HG03097 (cell line): ENCODE results near the gene RABEP2.
"Not testable (repeated sequence)": the region's sequence is repeated elsewhere in the genome, so short reads cannot be mapped to it uniquely, and the experiment has no call there.

ENCODE experiments used
- ATAC-seq: cut with Tn5 transposase; IDR thresholded peaks from one replicate; pipeline ENCODE4 v1.9.1; 2021; ENCODE audit not compliant: unreplicated experiment, low FRiP score

Gene RABEP2

DNA sequence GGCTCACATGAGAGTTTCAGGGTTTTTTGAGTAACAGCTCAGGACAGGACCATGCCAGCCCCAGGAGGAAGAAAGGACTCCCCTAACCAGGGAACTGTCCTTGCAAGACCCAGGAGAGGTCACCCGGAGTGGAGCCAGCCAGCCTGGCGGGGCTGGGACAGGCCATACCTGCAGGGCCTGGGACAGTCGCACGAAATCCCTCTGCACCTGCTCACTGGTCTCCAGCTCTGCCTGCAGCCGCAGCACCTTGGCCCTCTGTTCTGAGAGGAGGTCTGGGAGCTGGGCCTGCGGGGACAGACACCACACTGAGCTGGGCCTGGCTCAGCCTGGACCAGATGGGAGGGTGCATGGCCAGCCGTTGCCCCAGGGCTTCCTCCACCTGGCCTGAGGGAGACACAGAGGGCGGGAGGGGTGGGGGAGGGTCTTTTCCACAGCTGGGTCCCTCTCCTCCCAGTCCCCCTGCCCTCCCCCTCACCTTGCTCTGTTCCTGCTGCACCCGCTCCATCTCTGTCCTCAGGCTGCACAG is 19.7 kb downstream of the RABEP2 start:
- ATAC-seq: no peak

DNA sequence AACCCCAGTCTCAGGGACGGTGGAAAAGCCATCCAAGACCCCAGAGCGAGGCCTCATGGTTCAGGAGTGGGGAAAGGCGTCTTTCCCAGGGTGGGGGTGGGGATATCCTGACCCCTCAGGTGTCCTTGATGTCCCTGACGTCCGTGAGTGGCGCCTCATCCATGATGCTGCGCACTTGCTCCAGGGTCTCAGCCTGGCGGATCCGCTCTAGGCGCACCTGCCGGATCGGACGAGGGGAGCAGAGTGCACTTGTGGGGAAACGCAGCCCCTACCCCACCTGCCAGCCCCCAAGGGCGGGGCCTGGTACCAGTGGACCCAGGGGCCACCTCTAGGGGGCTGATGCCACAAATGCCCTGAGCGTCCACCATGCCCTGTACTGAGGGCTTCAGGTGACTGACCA is 20.2 kb downstream of the RABEP2 start:
- ATAC-seq: no peak

DNA sequence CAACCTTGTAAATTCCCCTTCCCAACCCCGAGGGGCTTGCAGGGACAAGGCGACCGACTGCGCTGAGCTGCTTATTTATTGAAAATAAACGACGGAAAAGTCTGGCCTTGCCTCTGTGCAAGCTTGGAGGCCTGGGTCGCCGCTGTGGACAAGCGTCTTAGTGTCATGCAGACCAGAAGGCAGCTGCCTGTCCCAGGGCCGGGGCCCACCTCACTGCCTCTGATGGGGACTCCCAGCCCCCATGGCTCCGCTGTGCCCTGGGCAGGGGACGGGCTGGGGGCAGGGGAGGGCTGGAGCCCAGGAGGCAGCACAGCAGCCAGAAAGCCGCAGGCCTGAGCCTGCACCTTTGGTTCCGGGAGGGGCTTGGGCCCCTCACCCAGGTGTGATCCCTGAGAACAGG is 20.7 kb downstream of the RABEP2 start:
- ATAC-seq: no peak

DNA sequence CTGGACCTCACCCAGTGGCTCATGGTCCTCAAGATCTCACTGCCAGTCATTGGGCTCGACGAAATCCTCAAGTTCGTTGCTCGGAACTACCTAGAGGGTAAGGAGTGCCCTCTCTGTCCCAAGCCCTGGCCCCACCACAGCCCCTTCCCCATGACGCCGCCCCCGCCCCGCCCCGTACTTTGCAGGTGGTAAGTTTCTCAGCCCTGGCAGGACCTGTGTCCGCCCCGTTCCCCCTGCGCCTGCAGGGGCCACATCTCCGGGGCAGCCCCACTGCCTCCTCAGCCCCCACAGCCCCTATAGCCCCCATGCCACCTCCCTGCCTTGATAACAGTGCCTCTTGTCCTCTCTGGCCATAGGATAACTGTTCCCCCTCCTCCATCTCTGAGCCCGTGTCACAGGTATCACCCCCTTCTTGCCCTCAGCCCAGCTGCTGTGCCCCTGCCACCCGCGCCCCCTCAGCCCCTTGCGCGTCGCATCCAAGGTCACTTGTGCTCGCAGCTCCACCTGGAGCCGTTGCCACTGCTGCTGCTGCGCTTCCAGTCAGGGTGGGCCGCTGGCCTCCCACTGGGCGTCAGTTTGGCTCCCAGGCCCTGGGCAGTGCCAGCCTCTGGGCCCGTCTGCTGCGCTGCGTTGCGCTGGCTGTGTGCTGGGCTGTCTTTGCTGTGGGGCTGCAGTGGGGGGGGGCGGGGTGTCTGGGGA is 21.5 kb downstream of the RABEP2 start:
- no peak for ATAC-seq

DNA sequence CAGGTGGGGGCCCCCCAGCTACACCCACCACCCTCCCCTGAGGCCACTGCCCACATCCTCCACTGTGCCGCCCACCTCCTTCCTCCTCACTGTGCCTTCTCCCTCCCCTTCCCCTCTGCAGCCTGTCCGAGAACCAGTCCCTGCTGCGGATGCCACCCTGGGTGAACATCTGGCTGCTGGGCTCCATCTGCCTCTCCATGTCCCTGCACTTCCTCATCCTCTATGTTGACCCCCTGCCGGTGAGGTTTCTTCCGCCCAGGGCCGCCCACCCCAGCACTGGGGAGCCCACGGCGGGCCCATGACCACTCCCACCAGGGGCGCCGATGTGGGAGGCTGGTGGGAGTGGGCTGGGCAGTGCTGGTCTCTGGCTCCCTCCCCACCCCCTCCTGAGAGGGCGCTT is 22.1 kb downstream of the RABEP2 start:
- no peak for ATAC-seq

DNA sequence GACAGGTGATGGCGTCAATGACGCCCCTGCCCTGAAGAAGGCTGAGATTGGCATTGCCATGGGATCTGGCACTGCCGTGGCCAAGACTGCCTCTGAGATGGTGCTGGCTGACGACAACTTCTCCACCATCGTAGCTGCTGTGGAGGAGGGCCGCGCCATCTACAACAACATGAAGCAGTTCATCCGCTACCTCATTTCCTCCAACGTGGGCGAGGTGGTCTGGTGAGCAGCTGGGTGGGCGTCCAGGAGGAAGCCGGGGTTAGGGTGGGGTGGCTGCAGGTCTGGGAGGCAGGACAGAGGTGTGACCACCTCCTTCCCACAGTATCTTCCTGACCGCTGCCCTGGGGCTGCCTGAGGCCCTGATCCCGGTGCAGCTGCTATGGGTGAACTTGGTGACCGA is 23.2 kb downstream of the RABEP2 start:
- no peak for ATAC-seq

GRCh38 chr16:28900601-28901000 is 24.4 kb downstream of the RABEP2 start:
- ATAC-seq: no peak

DNA sequence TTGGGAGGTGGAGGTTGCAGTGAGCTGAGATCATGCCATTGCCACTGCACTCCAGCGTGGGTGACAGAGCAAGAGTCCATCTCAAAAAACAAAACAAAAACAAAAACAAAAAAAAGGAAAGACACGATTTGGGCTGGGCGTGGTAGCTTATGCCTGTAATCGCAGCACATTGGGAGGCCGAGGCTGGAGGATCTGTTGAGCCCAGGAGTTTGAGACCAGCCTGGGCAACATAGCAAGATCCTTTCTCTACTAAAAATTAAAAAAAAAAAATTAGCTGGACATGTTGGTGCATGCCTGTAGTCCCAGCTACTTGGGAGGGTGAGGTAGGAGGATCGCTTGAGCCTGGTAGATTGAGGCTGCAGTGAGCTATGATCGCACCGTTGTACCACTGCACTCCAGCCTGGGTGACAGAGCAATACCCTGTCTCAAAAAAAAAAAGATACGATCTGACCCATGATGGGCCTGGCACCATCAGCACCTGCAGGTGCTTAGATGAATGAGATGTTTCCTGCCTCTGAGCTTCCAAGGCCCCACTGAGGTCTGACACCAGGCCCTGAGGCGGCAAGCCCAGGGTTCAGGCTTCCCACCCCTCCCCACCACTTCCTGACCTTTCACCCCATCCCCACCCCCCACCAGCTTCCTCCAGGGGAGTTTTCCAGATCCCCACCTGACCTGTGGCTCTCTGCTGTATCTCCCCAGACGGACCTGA is 25.0 kb downstream of the RABEP2 start:
- ATAC-seq: no peak

DNA sequence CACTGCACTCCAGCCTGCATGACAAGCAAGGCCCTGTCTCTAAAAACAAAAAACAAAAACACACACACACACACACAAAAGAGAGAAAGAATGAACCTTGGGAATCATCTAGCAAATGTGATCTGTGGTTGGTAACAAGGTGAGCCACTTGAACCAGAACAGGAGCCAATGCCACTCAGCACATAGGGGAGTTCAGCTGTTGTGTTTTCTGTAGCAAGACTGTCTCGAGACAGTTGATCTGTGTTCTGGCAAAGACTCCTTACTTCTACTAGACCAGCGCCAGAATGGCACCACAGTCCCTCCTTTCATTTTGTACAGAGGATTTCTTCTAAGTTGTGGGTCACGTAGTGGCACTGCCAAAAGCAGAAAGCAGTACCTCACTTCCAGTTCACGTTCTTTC is 26.1 kb downstream of the RABEP2 start:
- no peak for ATAC-seq

- no peak for ATAC-seq
Measured at GRCh38 chr16:28898266-28898665, 26.8 kb downstream of the RABEP2 start.

- no peak for ATAC-seq
Measured at GRCh38 chr16:28897826-28898225, 27.2 kb downstream of the RABEP2 start.

- ATAC-seq: no peak
Measured at GRCh38 chr16:28895609-28896008, 29.4 kb downstream of the RABEP2 start.

DNA sequence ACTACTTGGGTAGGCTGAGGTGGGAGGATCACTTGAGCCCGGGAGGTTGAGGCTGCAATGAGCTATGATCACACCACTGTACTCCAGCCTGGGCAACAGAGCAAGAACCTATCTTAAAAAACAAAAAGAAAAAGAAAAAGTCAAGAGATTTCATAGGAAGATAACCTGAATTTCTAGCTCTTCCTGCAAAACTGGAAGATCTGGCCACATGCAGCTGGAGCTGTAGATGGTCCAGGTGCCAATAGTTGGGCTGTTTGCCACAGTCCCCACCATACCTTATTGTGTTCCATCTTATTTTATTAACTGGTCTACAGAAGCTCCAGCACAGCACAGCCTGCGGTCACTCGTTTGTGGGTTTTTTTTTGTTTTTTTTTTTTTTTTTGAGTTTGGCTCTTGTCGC is 31.7 kb downstream of the RABEP2 start:
- no peak for ATAC-seq

DNA sequence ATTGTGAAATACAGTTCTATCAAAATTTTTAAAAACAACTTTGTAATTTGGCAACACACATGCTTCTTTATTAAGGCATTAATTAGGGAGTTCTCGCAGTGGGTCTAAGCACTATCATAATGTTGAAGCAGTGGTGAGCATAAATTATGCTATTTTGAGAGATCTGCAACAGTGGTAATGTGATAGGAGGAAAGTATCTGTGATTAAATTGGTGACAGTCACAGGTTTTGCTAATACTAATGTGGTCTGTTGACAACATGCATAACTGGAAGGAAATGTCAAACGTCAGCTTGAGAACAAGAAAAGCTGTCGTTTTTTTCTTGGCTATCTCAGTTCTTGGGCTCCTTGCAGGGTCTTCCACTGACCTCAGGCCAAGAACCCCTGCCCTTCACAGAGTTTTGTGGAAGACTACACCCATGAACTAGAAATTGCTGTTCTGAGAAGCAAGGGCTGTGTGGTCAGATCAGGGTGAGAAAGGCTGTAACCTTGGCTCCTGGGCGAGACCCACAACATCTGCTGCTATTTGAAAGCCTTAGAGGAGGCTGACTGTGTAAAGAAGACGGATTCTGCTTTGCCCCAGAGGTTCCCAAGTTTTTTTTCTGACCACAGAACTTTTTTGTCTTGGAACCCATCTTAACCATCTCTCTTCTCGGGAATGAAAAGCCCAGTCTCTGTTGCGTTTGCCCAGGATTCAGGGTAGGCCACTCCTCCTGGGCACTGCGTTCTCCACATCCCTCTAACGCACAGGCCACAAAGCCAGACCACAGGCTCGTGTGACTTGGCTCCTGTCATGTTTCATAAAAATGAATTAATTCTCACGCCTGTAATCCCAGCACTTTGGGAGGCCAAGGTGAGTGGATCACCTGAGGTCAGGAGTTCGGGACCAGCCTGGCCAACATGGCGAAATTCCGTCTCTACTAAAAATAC is 32.8 kb downstream of the RABEP2 start:
- ATAC-seq: no peak

DNA sequence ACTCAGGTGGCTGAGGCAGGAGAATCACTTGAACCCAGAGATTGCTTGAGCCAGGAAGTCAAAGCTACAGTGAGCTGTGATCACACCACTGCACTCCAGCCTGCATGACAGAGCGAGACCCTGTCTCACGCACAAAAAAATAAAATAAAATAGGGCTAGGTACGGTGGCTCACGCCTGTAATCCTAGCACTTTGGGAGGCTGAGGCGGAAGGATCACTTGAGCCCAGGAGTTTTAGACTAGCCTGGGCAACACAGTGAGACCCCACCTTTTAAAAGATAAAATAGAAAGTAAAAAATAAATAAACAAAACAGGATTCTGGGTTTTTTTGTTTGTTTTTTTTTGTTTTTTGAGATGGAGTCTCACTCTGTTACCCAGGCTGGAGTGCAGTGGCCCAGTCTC is 34.7 kb downstream of the RABEP2 start:
- not testable (repeated sequence) for ATAC-seq

DNA sequence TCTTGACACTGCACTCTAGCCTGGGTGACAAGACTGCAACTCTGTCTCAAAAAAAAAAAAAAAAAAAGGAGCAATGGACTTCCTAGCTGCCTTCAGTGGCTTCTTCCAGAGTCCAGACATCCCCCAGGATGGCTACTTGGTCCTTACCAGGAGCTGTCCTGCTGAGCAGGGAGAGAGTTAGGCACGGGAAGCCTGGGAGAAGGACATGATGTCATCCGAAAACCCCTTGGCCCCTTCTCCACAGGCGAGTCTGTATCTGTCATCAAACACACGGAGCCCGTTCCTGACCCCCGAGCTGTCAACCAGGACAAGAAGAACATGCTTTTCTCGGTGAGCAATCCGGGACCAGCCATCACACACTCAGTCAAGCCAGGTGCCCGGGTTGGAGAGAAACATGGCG is 38.1 kb downstream of the RABEP2 start:
- no peak for ATAC-seq

- no peak for ATAC-seq
Measured at GRCh38 chr16:28884045-28884444, 41.0 kb downstream of the RABEP2 start.

DNA sequence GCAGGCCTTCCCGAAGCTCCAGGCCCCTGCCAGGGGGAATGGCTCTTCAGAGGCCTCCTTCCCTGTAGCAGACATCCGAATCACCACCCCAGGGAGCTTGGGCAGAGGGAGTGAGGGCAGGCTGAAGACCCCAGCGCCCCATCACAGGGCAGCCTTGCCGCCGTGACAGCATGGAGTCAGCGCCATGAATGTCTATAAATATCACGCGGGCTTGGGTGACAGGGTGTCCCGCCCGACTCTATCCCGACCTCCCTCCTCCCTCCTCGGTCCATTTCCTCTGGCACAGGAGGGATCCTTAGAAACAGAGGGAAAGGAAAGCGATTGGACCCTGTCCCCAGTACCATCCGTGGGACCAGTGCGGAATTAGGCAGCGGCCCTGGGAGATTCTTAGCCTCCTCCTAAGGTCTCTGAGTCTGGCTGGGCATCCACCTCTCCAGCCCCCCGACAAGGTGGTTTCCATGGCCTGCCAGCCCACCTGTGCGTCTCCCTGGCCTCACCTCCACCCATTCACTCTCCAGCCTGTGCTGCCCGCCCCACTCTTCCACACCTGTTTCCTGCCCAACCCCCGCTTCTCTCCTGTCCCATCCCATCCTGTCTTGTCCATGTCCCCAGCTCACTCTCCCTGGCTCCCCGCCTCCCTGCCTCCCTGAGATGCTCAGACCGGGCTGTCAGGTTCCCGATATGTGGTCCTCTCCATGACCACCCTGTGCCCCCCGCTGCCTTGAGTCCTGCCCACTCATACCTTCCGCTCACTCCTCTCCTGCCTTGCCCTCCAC is 41.6 kb downstream of the RABEP2 start:
- no peak for ATAC-seq

GRCh38 chr16:28882551-28883160 is 42.4 kb downstream of the RABEP2 start:
- no peak for ATAC-seq

DNA sequence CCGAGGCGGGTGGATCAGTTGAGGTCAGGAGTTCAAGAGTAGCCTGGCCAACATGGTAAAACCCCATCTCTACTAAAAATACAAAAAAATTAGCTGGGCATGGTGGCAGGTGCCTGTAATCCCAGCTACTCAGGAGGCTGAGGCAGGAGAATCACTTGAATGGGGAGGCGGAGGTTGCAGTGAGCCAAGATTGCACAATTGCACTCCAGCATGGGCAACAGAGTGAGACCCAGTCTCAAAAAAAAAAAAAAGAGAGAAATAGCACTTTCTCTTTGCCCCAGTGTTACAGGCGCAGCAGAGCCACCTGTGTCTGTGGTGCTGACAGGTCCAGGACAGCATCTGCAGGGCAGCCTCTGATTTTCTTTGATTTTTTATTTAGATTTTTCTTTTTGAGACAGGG is 43.5 kb downstream of the RABEP2 start:
- ATAC-seq: not testable (repeated sequence)
